ENCODE measurements around the gene TPST1.
"Not testable (repeated sequence)": the region's sequence is repeated elsewhere in the genome, so short reads cannot be mapped to it uniquely, and the experiment has no call there.

The TPST1 gene

DNA sequence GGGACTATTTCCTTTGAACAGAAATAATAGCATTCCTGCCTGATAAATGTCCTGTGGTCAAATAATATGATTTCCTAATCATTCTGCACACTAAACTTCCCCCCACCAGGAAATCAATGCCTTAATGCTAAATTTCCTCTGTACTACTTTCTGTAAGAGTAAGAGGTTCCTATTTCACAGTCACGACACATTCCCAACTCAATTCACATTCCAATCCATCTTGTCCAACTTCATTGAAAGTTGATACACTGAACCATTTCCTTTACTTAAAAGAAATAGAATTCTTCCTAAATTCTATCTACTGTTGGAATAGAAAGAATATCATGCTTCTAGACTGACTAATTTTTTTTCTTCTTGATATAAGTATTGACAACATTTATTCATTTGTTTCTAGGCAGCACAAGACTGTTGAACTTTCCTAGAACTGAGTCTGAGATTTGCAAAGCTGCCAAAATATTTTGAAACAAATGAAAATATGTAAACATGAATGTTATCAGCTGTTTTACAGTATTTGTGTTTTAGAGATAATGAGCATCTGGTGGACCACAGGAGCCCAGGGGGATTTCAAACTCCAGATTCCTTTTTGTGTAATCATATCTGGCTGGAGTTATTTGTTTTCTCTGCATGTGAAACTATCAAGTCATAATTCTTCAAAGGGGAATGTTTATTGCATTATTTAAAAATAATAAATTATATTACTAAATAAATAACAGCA lies 121.5 kb downstream of the TPST1 start:
- DNase-seq (ENCODE audit: low read depth in 2 of 2, low spot score in 1 of 2), result no peak

GRCh38 chr7:66330961-66331360 lies 125.8 kb downstream of the TPST1 start:
- no peak for DNase-seq (ENCODE audit: low read depth in 2 of 2, low spot score in 1 of 2)

- no peak for DNase-seq (ENCODE audit: low read depth in 2 of 2, low spot score in 1 of 2)
Observed at GRCh38 chr7:66331883-66332282, 126.7 kb downstream of the TPST1 start.

GRCh38 chr7:66333443-66333842 lies 128.3 kb downstream of the TPST1 start:
- no peak for DNase-seq (ENCODE audit: low read depth in 2 of 2, low spot score in 1 of 2)

DNA sequence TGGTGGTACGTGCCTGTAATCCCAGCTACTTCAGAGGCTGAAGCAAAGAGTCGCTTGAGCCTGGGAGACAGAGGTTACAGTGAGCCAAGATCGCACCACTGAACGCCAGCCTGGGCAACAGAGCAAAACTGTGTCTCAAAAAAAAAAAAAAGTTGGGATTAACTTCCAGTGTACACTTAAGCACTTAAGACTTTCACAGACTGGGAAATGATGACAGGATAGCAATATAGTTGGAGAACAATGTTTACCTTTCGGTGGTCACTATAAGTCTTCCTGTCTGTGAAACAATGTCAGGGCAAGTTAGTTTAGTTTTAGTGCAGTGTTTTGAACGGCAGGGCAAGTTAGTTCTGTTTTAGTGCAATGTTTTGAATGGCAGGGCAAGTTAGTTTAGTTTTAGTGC lies 130.2 kb downstream of the TPST1 start:
- DNase-seq (ENCODE audit: low read depth in 2 of 2, low spot score in 1 of 2), result no peak

DNA sequence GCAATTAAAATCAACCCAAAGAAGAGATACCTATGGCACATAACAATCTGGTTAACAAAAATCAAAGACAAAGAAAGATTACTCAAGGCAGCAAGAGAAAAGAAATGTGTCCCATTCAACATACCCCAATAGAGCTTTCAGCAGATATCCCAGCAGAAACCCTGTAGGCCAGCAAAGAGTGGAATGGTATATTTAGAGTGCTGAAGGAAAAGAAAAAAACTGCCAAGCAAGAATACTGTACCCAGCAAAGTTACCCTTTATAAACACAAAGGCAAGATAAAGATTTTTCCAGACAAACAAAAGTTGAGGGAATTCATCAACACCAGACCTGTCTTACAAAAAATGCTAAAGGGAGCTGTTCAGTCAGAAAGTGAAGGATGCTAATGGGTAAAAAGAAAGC lies 131.6 kb downstream of the TPST1 start:
- no peak for DNase-seq (ENCODE audit: low read depth in 2 of 2, low spot score in 1 of 2)

GRCh38 chr7:66339141-66339540 lies 134.0 kb downstream of the TPST1 start:
- DNase-seq (ENCODE audit: low read depth in 2 of 2, low spot score in 1 of 2), result no peak

DNA sequence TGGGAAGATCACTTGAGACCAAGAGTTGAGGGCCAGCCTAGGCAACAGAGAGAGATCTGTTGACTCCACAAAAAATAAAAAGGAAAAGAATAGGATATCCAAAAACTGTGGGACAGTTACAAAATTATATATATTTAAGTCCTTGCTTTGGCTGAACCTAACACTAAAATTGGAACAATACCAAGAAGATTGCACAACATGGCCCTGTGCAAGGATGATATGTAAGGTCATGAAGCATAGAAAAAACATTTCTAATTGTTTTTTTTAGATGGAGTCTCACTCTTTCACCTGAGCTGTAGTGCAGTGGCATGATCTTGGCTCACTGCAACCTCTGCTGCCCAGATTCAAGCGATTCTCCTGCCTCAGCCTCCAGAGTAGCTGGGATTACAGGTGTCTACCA lies 139.0 kb downstream of the TPST1 start:
- DNase-seq (ENCODE audit: low read depth in 2 of 2, low spot score in 1 of 2), result no peak

DNA sequence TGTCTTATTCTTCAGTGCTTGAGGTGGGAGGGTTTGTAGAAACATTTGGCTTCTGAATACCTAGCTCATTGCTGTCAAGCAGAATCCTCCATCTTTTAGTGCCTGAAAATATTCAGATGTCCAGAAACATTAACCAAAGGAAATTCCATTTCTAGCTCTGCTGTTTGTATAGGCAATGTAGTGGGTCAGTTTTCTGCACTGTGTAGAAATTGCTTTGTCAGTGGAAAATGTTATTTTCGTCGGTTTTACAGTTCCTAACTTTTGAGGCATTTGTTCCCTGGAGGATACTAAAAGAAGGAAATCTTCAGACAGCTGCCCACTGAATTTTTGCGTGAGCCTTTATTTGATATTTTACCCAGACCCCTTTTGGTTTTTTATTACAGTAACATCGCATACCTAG lies 143.4 kb downstream of the TPST1 start:
- DNase-seq (ENCODE audit: low read depth in 2 of 2, low spot score in 1 of 2), result no peak

GRCh38 chr7:66348959-66349358 lies 143.8 kb downstream of the TPST1 start:
- DNase-seq (ENCODE audit: low read depth in 2 of 2, low spot score in 1 of 2), result no peak

DNA sequence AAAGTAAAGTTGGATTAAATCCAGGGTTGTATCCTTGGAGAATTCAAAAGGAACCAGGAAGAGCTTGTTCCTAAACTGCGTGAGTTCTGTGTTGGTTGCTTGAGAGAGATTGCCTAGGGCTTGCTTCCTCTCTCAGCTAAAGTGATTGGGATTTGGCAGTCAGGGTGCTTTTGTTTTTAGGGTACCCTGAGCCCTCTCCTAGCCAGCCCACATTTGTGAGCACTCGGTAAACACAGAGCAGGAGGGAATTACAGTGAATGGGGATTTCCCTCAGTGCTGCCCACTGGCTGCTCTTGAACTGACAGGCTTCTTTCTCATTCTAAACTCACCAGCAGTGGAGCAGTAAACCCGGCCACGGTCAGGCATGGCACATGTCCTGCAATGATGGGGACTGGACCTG lies 146.9 kb downstream of the TPST1 start:
- DNase-seq (ENCODE audit: low read depth in 2 of 2, low spot score in 1 of 2), result no peak

DNA sequence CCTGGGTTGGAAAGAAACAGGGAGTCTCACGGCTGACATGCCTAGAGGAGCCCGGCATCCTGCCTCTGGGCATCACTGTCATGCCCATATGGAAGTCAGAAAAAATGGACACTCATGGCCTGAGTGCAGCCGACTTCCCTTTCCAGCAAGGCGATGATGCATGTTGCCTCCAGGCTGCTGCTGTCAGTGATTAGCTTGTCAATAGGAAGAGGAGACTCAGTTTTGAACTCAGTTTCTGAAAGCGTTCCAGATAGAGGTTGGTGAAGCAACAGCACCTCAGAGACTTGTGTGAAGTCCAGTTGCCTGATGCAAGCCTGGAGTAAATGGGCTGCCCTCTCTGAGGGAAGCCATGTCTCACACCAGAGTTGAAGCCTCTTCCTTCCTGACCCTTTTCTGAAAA lies 148.4 kb downstream of the TPST1 start:
- no peak for DNase-seq (ENCODE audit: low read depth in 2 of 2, low spot score in 1 of 2)

- DNase-seq (ENCODE audit: low read depth in 2 of 2, low spot score in 1 of 2), result no peak
Observed at GRCh38 chr7:66355756-66356155, 150.6 kb downstream of the TPST1 start.

DNA sequence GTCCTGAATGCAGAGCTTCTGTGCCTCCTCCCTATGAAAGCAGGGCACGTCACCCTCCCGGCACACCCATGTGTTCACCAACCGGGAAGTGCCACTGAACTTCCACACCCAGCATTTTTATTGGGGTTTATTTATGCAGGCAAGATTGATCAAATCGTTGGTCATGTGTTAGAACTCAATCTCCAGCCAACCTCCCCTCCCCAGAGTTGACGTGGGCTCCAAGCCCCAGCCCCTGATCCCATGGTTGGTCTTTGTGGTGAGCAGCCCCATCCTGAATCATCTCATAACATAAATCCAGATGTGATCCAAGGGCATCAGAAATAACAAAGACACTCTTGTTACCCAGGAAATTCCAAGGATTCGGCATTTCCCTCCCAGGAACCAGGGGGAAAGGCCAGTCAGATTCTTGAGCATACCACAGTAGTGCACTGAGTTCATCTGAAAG lies 151.2 kb downstream of the TPST1 start:
- no peak for DNase-seq (ENCODE audit: low read depth in 2 of 2, low spot score in 1 of 2)

DNA sequence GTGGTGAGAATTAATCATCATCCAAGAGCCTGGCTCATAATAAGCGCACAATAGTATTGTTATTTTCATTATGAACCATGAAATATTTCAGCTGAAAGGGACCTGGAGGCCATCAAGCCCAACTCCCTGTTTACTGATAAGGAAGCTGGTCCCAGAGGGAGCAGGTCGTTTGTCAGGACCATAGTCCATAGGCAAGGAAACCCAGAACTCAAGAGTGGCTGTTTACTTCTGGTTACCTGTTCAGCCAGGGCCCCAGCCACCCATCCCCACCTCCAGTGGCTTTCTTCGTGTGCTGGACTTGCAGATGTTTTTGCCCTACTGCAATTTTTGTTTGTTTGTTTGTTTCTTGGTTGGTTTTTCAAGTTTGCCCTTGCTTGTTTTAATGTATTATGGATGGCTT lies 152.0 kb downstream of the TPST1 start:
- DNase-seq (ENCODE audit: low read depth in 2 of 2, low spot score in 1 of 2), result no peak

DNA sequence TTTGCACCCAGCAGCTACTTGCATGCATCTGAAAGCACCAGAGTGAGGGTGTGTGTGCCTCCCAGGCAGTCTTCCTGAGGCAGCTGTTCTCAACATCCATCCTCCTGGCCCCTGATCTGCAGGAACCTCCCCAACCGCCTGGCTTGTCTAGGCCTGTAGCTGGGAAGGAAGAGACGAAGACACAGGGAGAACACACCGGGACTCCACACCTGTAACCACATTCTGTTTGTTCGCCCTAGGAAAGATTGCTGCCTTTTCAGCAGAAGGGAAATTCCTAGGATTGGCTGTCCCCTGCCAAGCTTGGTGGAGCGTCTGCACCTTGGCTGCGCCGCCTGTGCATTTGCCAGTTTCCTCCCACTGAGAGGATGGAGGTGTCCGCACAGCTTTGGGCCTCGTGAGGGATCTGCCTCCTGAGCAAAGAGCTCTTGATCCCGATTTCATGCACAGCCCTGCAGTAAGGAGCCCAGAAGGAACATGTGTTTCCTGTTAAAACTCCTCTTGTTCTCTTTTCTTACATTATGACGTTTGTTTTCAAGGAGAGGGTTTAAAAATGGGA lies 154.6 kb downstream of the TPST1 start:
- DNase-seq (ENCODE audit: low read depth in 2 of 2, low spot score in 1 of 2), result no peak

GRCh38 chr7:66362136-66362535 lies 157.0 kb downstream of the TPST1 start:
- no peak for DNase-seq (ENCODE audit: low read depth in 2 of 2, low spot score in 1 of 2)

DNA sequence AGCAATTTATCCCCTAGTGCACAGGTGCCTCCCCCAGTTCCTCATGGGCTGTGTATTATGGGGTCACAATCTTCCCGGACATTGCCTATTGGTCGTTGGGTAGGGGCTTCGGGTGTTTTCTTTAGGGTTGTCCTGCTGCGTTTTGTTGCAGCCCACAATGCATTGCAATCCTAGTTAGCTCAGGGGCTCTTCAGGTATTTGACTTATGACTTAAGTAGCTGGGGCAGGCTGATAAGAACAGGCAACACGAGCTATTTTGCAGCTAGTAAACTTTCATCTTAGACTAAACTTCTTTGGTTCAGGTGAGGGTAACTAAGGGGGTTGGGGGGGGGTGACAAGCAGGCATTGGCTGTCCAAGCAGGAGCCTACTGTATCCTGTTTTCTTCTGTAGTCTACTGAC lies 158.5 kb downstream of the TPST1 start:
- DNase-seq (ENCODE audit: low read depth in 2 of 2, low spot score in 1 of 2), result no peak

DNA sequence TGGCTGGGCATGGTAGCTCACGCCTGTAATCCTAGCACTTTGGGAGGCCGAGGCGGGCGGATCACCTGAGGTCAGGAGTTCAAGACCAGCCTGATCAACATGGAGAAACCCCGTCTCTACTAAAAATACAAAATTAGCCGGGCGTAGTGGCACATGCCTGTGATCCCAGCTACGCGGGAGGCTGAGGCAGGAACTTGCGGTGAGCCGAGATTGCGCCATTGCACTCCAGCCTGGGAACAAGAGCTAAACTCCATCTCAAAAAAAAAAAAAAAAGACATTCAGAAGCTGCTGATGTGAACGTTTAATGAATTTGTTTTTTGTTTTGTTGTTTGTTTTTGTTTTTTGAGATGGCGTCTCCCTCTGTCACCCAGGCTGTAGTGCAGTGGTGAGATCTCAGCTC lies 159.9 kb downstream of the TPST1 start:
- DNase-seq (ENCODE audit: low read depth in 2 of 2, low spot score in 1 of 2), result not testable (repeated sequence)

DNA sequence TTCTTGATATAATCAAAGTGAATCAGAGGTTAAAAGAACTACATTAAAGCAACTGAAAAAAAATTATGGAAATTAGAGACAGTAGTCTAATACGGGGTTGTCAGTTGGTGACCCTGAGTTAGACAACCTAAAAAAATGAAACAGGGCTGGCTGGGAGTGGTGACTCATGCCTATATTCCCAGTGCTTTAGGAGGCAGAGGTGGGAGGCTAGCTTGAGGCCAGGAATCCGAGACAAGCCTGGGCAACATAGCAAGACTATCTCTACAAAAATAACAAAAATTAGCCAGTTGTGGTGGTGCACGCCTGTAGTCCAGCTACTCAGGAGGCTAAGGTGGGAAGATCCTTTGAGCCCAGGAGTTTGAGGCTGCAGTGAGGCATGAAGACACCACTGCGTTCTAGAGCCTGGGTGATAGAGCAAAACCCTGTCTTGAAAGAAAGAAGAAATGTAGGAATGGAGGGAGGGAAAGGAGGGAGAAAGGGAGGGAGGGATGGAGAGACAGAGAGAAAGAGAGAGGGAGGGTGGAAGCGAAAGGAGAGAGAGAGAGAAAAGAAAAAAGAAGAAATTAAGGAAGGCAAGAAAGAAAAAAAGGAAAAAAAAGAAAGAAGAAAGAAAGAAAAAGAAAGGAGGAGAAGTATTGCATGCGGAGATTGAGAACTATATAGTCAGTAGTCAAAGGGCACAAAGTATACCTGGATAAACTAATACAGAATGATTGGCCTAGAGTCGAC lies 166.1 kb downstream of the TPST1 start:
- no peak for DNase-seq (ENCODE audit: low read depth in 2 of 2, low spot score in 1 of 2)

DNA sequence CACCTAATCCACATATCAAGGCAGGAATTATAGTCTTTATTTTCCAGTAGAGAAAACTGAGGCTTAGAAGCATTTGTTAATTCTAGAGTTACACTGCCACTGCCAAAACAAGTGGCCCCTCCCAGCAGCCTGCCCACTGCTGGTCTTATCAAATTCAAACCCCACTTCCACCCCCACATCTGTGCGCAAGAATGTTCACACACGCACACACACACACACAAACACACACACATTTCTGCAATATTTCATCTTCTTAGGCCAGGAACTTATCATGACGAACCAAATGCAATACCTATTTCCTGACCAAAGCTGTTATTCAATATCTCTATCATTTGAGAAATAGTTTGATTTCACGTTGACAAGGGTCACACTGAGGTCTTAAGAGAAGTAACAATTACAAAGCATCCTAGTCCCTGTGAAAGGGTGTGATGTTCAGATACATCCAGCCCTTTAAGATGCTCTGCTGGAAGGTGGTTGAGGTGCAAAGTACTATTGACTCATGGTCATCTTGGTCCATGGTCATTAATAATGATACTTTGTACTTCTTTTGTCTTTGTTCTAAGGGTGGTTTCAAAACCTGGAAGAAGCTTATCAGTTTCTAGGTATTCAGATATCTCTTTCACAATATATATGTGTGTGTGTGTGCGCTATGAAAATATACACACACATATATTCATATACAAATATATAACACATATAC lies 169.2 kb downstream of the TPST1 start:
- not testable (repeated sequence) for DNase-seq (ENCODE audit: low read depth in 2 of 2, low spot score in 1 of 2)

Data from stimulated activated CD8-positive, alpha-beta memory T cell treated with anti-CD3 and anti-CD28 coated beads, Interleukin-4, amount 100 ng/mL, for 4 hours (primary cell).